PC-9 (cell line): Measurements from ENCODE around the gene CLPTM1. TPM values are rescaled to one million over a fixed set of nuclear protein-coding genes. Genes with fewer than 3 reads are reported as not detected.
A peak's percentile ranks its signal among the peaks of the same experiment; 100 is the strongest.

Experiments used
- BruUV-seq: library from RNA; stranded (reverse); fragments of 400-500 nt; replicated peaks from 2 replicates; lab custom pipeline; 2021; lab: Mats Ljungman, UMichigan
- CTCF ChIA-PET: fragments of 300-600 bp; sonication (Branson Sonifier 250); formaldehyde crosslinking; loops from one replicate; lab custom pipeline; 2022; ENCODE audit warnings: antibody characterized with exemption; lab: Charles Lee
- POLR2A ChIA-PET: fragments of 300-600 bp; sonication (Branson Sonifier 250); formaldehyde crosslinking; loops from one replicate; lab custom pipeline; 2022; ENCODE audit warnings: antibody characterized with exemption; ENCODE audit not compliant: unreplicated experiment; lab: Charles Lee
- DNase-seq, 2 experiments: peaks; one replicate each; pipeline versions ENCODE4 v3.0.0 to v3.0.0-alpha.2; 2015 to 2022; ENCODE audit warnings: mixed read lengths in 1 of 2
- H2AFZ ChIP-seq: fragments of 200-600 bp; sonication (generic); 2 replicates; pipeline ENCODE4 v1.8.1; 2017; ENCODE audit warnings: antibody characterized with exemption
- H3F3A ChIP-seq: fragments of 200-600 bp; sonication (generic); 2 replicates; pipeline ENCODE4 v1.8.1; 2017; ENCODE audit warnings: antibody characterized with exemption, mild to moderate bottlenecking, low read depth; ENCODE audit not compliant: insufficient read depth
- H3K27ac ChIP-seq: fragments of 200-600 bp; sonication (generic); 2 replicates; pipeline ENCODE4 v1.6.1; 2016; ENCODE audit warnings: mixed run types
- H3K27me3 ChIP-seq: fragments of 200-600 bp; sonication (generic); 2 replicates; pipeline ENCODE4 v1.6.1; 2016; ENCODE audit warnings: low read depth, mixed run types; ENCODE audit not compliant: insufficient read depth
- H3K36me3 ChIP-seq: fragments of 200-600 bp; sonication (generic); 2 replicates; pipeline ENCODE4 v1.6.1; 2016; ENCODE audit warnings: low read depth, mixed run types
- H3K4me1 ChIP-seq: fragments of 200-600 bp; sonication (generic); replicated peaks from 2 replicates; pipeline ENCODE4 v1.6.1; 2016; ENCODE audit warnings: mixed run types; ENCODE audit not compliant: insufficient read depth
- H3K4me2 ChIP-seq: fragments of 200-600 bp; sonication (generic); 2 replicates; pipeline ENCODE4 v1.6.1; 2017; ENCODE audit warnings: mixed run types
- H3K4me3 ChIP-seq: fragments of 200-600 bp; sonication (generic); 2 replicates; pipeline ENCODE4 v1.6.1; 2016; ENCODE audit warnings: mixed run types
- H3K79me2 ChIP-seq: fragments of 200-600 bp; sonication (generic); 2 replicates; pipeline ENCODE4 v1.6.1; 2017; ENCODE audit warnings: low read depth, mixed run types
- H3K9me2 ChIP-seq: fragments of 200-600 bp; sonication (generic); 2 replicates; pipeline ENCODE4 v1.8.1; 2017; ENCODE audit warnings: mild to moderate bottlenecking; ENCODE audit not compliant: insufficient read depth
- H3K9me3 ChIP-seq: fragments of 200-600 bp; sonication (generic); 2 replicates; pipeline ENCODE4 v1.8.1; 2016; ENCODE audit warnings: low read depth; ENCODE audit not compliant: insufficient read depth
- H4K20me1 ChIP-seq: fragments of 200-600 bp; sonication (generic); 2 replicates; pipeline ENCODE4 v1.8.1; 2017; ENCODE audit not compliant: insufficient read depth
- EZH2 ChIP-seq: fragments of 200-600 bp; sonication (generic); IDR thresholded peaks from 2 replicates; pipeline ENCODE4 v1.8.0; 2017; ENCODE audit warnings: antibody characterized with exemption, low read depth
- intact Hi-C: fragments of 100-400 bp; cut with micrococcal nuclease; formaldehyde crosslinking; loops from one replicate; pipeline ENCODE4 v1.10.0; 2022; ENCODE audit not compliant: unreplicated experiment
- total RNA-seq: library from RNA; stranded (reverse); gene quantifications from 2 replicates; pipeline ENCODE4 v1.2.3, GENCODE V29; 2021
- TF ChIP-seq, protein P1 (sequence below): fragments of 200-600 bp; sonication (generic); conservative IDR thresholded peaks from 2 replicates; pipeline ENCODE4 v1.6.1; 2017; ENCODE audit warnings: mixed run types, antibody characterized with exemption, mild to moderate bottlenecking, moderate library complexity

CLPTM1 gene
- total RNA-seq, 1 experiment from 2014 or later, result 98.2 TPM

DNA sequence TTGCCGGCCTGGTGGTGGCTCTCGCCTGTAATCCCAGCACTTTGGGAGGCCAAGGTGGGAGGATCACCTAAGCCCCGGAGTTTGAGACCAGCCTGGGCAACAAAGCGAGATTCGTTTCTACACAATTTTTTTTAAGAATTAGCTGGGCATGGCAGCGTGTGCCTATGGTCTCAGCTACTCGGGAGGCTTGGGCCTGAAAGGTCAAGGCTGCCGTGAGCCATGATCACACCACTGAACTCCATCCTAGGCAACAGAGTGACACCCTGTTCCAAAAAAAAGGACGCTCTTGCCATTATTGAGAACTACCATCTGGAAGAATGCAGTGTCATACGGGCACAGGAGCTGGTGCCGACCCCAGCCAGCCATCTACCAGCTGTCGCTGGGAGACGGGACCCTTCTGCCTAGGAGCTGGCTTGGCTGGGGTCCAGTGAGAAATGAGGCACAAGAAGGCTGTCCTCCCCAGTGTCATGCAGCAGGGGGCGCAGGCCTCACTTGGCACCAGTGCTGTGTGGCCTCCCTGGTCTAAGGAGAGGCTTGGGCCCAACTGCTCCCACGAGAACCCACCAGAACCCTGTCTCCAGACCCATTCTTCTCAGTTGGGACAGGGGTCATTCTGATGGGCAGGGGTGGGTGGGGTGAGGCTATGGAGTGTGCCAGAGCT lies 33.8 kb downstream of the CLPTM1 start:
- Histone ChIP-seq H3K4me2 (no peak overlapping the region), H3K27ac (no peak overlapping the region), H3K79me2 (no peaks in the 10 kb centered on the region), H3K9me2 (no peaks in the 10 kb centered on the region), H2AFZ (no peak overlapping the region), H4K20me1 (peaks cover 4% of the 10 kb centered on the region), H3K4me1 (no peaks in the 10 kb centered on the region), H3K9me3 (no peaks in the 10 kb centered on the region), H3K36me3 (peaks cover 16% of the 10 kb centered on the region; the same call in 1 of the 2 replicates), H3K27me3 (no peaks in the 10 kb centered on the region), H3F3A (0 out of 2 replicates have a peak, but pooled peaks cover 2% of the 10 kb centered on the region), H3K4me3 (no peak overlapping the region)
- ChIA-PET POLR2A (interaction anchor here (0.6 kb wide), 1 partner anchor 15 kb away, joined by 13 read pairs; no protein-coding TSS in a partner anchor), CTCF (interaction anchor here (0.6 kb wide), 1 partner anchor 94 kb away, joined by 5 read pairs; no protein-coding TSS in a partner anchor)
- intact Hi-C loops, result loop anchor here (2.0 kb wide), 1 partner anchor 70 kb away; no protein-coding TSS in a partner anchor
- peak; percentile 38 to 49 for DNase-seq
- BruUV-seq, result no TSS peak
- TF ChIP-seq, protein P1, sequence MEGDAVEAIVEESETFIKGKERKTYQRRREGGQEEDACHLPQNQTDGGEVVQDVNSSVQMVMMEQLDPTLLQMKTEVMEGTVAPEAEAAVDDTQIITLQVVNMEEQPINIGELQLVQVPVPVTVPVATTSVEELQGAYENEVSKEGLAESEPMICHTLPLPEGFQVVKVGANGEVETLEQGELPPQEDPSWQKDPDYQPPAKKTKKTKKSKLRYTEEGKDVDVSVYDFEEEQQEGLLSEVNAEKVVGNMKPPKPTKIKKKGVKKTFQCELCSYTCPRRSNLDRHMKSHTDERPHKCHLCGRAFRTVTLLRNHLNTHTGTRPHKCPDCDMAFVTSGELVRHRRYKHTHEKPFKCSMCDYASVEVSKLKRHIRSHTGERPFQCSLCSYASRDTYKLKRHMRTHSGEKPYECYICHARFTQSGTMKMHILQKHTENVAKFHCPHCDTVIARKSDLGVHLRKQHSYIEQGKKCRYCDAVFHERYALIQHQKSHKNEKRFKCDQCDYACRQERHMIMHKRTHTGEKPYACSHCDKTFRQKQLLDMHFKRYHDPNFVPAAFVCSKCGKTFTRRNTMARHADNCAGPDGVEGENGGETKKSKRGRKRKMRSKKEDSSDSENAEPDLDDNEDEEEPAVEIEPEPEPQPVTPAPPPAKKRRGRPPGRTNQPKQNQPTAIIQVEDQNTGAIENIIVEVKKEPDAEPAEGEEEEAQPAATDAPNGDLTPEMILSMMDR, result peak; percentile 78
- TF ChIP-seq EZH2, result no peak

DNA sequence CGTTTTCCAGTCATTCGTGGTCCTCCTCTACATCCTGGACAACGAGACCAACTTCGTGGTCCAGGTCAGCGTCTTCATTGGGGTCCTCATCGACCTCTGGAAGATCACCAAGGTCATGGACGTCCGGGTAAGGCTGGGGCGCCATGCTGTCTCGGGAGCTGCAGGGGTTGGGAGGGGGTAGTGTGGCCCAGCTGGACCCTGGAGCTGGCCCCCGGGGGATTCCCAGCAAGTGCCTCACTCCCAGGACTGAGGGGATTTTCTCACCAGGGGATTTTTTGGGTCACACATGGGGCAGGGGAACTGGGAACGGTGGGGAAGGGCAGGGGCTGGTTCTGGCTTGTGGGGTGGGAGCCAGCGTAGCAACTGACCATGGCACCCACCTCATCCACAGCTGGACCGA lies 35.3 kb downstream of the CLPTM1 start:
- Histone ChIP-seq H4K20me1 (peaks cover 4% of the 10 kb centered on the region), H3K4me1 (no peaks in the 10 kb centered on the region), H3K4me3 (no peak overlapping the region), H3K27me3 (no peaks in the 10 kb centered on the region), H3K9me3 (no peaks in the 10 kb centered on the region), H3K9me2 (no peaks in the 10 kb centered on the region), H3F3A (no peaks in the 10 kb centered on the region), H2AFZ (no peak overlapping the region), H3K4me2 (no peak overlapping the region), H3K79me2 (no peaks in the 10 kb centered on the region), H3K36me3 (peaks cover 11% of the 10 kb centered on the region; the same call in 1 of the 2 replicates), H3K27ac (no peak overlapping the region)
- TF ChIP-seq EZH2, result no peak
- TF ChIP-seq, protein P1, result no peak
- intact Hi-C loops, result no loop called here
- ChIA-PET POLR2A (no interaction called here), CTCF (no interaction called here)
- no peak for DNase-seq
- BruUV-seq, result no TSS peak

DNA sequence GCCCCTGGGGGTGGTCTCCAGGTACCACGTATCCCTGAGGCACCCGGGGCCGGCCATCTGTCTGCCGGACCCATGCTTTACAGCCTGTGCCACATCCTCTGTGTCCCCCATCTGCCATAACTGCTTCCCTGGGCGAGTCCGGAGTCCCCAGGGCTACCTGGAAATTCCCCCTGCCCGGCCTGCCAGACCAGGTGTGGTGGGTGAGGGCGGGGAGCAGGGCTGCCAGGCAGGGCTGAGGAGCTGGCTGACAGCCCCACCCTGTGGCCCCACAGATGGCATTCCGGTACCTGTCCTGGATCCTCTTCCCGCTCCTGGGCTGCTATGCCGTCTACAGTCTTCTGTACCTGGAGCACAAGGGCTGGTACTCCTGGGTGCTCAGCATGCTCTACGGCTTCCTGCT lies 35.8 kb downstream of the CLPTM1 start:
- no TSS peak for BruUV-seq
- Histone ChIP-seq H3K36me3 (peaks cover 8% of the 10 kb centered on the region; the same call in 1 of the 2 replicates), H2AFZ (no peak overlapping the region), H3F3A (no peaks in the 10 kb centered on the region), H4K20me1 (peaks cover 4% of the 10 kb centered on the region), H3K79me2 (no peaks in the 10 kb centered on the region), H3K9me3 (no peaks in the 10 kb centered on the region), H3K4me3 (no peak overlapping the region), H3K27me3 (no peaks in the 10 kb centered on the region), H3K4me2 (no peak overlapping the region), H3K9me2 (no peaks in the 10 kb centered on the region), H3K27ac (no peak overlapping the region), H3K4me1 (no peaks in the 10 kb centered on the region)
- ChIA-PET CTCF (no interaction called here), POLR2A (no interaction called here)
- no peak for TF ChIP-seq EZH2
- TF ChIP-seq, protein P1, result no peak
- no peak for DNase-seq
- intact Hi-C loops, result no loop called here
